GM23338 (cell line): Measurements from ENCODE around the gene PSMD3.

ENCODE experiments used
- CTCF ChIP-seq, 2 experiments: fragments of 200-600 bp in 1 of 2; sonication (generic) in 1 of 2; conservative IDR thresholded peaks; 2 replicates each; pipeline versions ENCODE4 v1.5.1 to v1.6.1; 2016 to 2017; ENCODE audit warnings: antibody characterized with exemption in 2 of 2, low read depth in 2 of 2, mild to moderate bottlenecking in 2 of 2, moderate library complexity in 1 of 2
- POLR2AphosphoS5 ChIP-seq: IDR thresholded peaks from 2 replicates; pipeline ENCODE4 v1.6.1; 2016; ENCODE audit warnings: antibody characterized with exemption, low read depth
- REST ChIP-seq: IDR thresholded peaks from one replicate; pipeline ENCODE4 v1.6.1; 2018; ENCODE audit warnings: antibody characterized with exemption; ENCODE audit not compliant: unreplicated experiment

- TF ChIP-seq CTCF (conservative IDR thresholded peaks at IDR 0.05; ENCODE audit: low read depth in 2 of 2) (no peak), REST (no peak), POLR2AphosphoS5 (no peak)
These were observed 18.5 kb downstream of the PSMD3 start for GRCh38 chr17:39999067-39999466.
